ENCODE data around the gene TBC1D5. TPM values are rescaled to one million over a fixed set of nuclear protein-coding genes. Genes with fewer than 3 reads are reported as not detected.

The TBC1D5 gene
- total RNA-seq, 1 experiment from 2014 or later, result 26.1 TPM

DNA sequence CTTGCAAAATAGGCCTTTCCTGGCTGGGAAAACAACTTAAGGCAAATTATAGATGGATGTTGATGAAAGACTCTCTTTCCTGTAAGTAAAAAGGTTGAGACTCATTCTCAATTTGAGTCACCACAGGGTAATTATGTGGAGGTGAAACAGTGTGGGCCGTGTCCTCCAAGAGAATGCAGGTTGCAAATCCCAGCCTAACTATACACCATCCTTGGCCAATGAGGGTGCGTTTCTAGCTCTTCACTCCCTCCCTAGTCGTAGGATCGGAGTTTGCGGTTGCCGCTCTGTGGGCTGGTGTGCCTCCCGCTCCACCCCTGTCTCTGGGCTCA lies 597.8 kb downstream of the TBC1D5 start:
- Mint-ChIP-seq H3K27ac (no peak overlapping the region), H3K4me1 (peaks cover 7% of the 10 kb centered on the region; the same call in 1 of the 2 replicates), H3K36me3 (no peaks in the 10 kb centered on the region), H3K27me3 (ENCODE audit: low read depth) (no peaks in the 10 kb centered on the region; the same call in 1 of the 2 replicates), H3K9me3 (peaks cover 9% of the 10 kb centered on the region), H3K4me3 (no peak overlapping the region)
- DNase-seq (ENCODE audit: low spot score) (no peak), ATAC-seq (no peak)
- TF ChIP-seq AR (CRISPR knock-in tag; IDR thresholded peaks at IDR 0.05), result no peak
- no peak for TF ChIP-seq ETV6 (CRISPR knock-in tag; IDR thresholded peaks at IDR 0.05)
- TF ChIP-seq MYBL2 (CRISPR knock-in tag; IDR thresholded peaks at IDR 0.05), result no peak
- TF ChIP-seq CREB1 (CRISPR knock-in tag; IDR thresholded peaks at IDR 0.05), result no peak
- no peak for TF ChIP-seq MAX (CRISPR knock-in tag; IDR thresholded peaks at IDR 0.05)
- TF ChIP-seq KAT7 (CRISPR knock-in tag; IDR thresholded peaks at IDR 0.05; ENCODE audit: borderline replicate concordance), result no peak
- TF ChIP-seq JUN (CRISPR knock-in tag; IDR thresholded peaks at IDR 0.05), result no peak
- TF ChIP-seq ZNF263 (CRISPR knock-in tag; IDR thresholded peaks at IDR 0.05; ENCODE audit: low read depth), result no peak
- TF ChIP-seq, protein P1, sequence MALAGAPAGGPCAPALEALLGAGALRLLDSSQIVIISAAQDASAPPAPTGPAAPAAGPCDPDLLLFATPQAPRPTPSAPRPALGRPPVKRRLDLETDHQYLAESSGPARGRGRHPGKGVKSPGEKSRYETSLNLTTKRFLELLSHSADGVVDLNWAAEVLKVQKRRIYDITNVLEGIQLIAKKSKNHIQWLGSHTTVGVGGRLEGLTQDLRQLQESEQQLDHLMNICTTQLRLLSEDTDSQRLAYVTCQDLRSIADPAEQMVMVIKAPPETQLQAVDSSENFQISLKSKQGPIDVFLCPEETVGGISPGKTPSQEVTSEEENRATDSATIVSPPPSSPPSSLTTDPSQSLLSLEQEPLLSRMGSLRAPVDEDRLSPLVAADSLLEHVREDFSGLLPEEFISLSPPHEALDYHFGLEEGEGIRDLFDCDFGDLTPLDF (CRISPR knock-in tag; IDR thresholded peaks at IDR 0.05), result no peak
- no peak for TF ChIP-seq ATF1 (CRISPR knock-in tag; IDR thresholded peaks at IDR 0.05)
- TF ChIP-seq NR2C2 (CRISPR knock-in tag; IDR thresholded peaks at IDR 0.05), result no peak
- TF ChIP-seq, protein P2, sequence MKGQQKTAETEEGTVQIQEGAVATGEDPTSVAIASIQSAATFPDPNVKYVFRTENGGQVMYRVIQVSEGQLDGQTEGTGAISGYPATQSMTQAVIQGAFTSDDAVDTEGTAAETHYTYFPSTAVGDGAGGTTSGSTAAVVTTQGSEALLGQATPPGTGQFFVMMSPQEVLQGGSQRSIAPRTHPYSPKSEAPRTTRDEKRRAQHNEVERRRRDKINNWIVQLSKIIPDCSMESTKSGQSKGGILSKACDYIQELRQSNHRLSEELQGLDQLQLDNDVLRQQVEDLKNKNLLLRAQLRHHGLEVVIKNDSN (CRISPR knock-in tag; IDR thresholded peaks at IDR 0.05), result no peak
- no peak for TF ChIP-seq AFF4 (CRISPR knock-in tag; IDR thresholded peaks at IDR 0.05; ENCODE audit: borderline replicate concordance)
- TF ChIP-seq, protein P3, sequence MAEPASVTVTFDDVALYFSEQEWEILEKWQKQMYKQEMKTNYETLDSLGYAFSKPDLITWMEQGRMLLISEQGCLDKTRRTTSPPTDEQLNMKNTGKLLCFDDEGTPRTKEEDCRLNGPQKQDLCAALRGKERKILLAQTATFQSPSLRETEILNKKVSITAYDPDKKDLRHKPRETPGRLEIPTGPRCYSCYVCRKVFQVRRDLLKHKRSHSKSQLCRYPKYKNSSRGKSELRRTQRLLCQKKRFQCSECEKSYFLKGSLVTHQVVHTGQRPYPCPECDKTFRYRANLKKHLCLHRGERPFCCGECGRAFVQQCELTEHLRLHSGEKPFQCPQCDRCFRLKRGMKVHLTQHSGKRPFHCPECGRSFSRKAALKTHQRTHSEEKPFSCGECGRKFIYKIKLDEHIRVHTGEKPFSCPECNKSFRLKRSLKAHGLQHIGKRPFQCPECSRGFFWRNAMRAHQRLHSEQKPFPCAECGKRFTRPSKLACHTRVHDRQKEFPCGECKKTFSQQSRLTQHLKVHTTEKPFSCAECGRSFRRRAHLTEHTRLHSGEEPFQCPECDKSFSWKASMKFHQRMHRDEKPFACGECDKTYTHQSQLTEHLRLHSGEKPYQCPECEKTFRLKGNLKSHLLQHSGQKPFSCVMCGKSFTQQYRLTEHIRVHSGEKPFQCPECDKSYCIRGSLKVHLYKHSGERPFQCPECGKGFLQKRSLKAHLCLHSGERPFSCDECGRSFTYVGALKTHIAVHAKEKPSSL (CRISPR knock-in tag; conservative IDR thresholded peaks at IDR 0.05), result no peak
- POLR2A ChIA-PET, result no interaction called here
- CTCF ChIA-PET, result no interaction called here

Data from WTC11 (cell line).